ENCODE results near the gene FCN2.

The FCN2 gene

DNA sequence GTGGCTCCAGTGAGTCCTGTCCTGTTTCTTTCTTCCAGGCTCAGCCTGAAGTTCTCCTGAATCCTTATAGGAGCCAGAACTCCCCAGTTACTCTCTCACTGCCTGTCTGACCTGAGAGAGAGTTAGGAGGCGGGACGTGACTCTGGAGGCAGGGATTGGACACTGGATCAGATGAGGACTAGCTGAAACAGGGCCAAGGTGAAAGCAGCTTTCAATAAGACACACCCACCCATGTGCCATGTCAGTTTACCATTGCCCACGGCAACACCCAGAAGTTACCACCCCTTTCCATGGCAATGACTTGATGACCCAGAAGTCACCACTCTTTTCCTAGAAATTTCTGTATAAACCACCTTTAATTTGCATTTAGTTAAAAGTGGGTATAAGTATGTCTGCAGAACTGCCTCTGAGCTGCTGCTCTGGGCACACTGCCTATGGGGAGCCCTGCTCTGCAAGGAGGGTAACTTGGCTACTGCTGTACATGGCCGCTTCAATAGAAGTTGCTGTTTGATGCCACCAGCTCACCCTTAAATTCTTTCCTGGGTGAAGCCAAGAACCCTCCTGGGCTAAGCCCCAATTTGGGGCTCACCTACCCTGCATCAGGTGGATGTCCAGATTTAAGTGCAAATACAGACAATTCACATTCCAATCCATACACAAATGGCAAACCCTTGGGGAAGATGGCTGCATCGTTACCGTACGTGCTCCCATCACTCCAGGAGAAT is 13.7 kb downstream of the FCN2 start:
- no peak overlapping the region for H3K9ac ChIP-seq (ENCODE audit: low read length)

DNA sequence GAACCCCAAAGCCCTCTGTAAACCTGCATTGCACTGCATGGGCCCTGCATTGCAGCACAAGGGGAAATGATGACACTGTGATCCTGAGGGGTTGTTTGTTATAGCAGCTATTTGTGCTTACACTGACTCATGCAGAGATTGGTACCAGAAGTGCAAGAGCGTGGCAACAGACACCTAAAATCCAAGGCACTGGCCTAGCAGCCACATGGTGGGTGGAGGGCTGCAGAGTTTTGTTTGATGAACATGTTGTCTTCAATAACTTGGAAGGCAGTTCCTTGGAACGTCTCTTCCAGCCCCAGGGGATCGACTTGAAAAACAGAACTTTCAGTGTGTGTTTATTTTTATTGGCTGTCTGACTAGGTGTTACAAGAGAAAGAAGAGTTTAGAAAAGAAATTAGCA is 14.5 kb downstream of the FCN2 start:
- Histone ChIP-seq H3K36me3 (ENCODE audit: insufficient read depth, low read length) (no peaks in the 10 kb centered on the region; the same call in 1 of the 2 replicates), H3K4me2 (ENCODE audit: low read length) (no peak overlapping the region), H3K9me3 (ENCODE audit: low read length) (peaks cover 34% of the 10 kb centered on the region), H3K4me1 (ENCODE audit: insufficient read depth, low read length, severe bottlenecking) (peaks cover 7% of the 10 kb centered on the region), H3K9me2 (ENCODE audit: low read depth, low read length) (no peaks in the 10 kb centered on the region), H3F3A (ENCODE audit: insufficient read depth, low read length) (no peaks in the 10 kb centered on the region), H3K27ac (ENCODE audit: low read depth, low read length, poor library complexity, severe bottlenecking) (no peak overlapping the region), H2AFZ (ENCODE audit: low read length) (no peak overlapping the region), H3K4me3 (ENCODE audit: low read depth, low read length, poor library complexity, severe bottlenecking) (no peak overlapping the region), H4K20me1 (ENCODE audit: insufficient read depth, low read length) (no peaks in the 10 kb centered on the region), H3K27me3 (ENCODE audit: insufficient read depth, low read length) (peaks cover 23% of the 10 kb centered on the region; the same call in 1 of the 2 replicates), H3K9ac (ENCODE audit: low read length) (no peak overlapping the region), H3K79me2 (ENCODE audit: insufficient read depth, low read length) (no peaks in the 10 kb centered on the region)
- no peak for TF ChIP-seq CTCF (IDR thresholded peaks at IDR 0.05; ENCODE audit: low read length)
- TF ChIP-seq EZH2 (IDR thresholded peaks at IDR 0.05; ENCODE audit: borderline replicate concordance, low read length): no peak

More for the DNA sequence above, 13.7 kb downstream of the FCN2 start:
- Histone ChIP-seq H3K27ac (ENCODE audit: low read depth, low read length, poor library complexity, severe bottlenecking) (no peak overlapping the region), H3K4me3 (ENCODE audit: low read depth, low read length, poor library complexity, severe bottlenecking) (no peak overlapping the region), H2AFZ (ENCODE audit: low read length) (no peak overlapping the region), H3K79me2 (ENCODE audit: insufficient read depth, low read length) (no peaks in the 10 kb centered on the region), H3K27me3 (ENCODE audit: insufficient read depth, low read length) (peaks cover 18% of the 10 kb centered on the region; the same call in 1 of the 2 replicates), H3K9me3 (ENCODE audit: low read length) (peaks cover 28% of the 10 kb centered on the region), H3K36me3 (ENCODE audit: insufficient read depth, low read length) (no peaks in the 10 kb centered on the region; the same call in 1 of the 2 replicates), H3K9me2 (ENCODE audit: low read depth, low read length) (no peaks in the 10 kb centered on the region), H4K20me1 (ENCODE audit: insufficient read depth, low read length) (no peaks in the 10 kb centered on the region), H3K4me2 (ENCODE audit: low read length) (no peak overlapping the region), H3F3A (ENCODE audit: insufficient read depth, low read length) (no peaks in the 10 kb centered on the region), H3K4me1 (ENCODE audit: insufficient read depth, low read length, severe bottlenecking) (peaks cover 15% of the 10 kb centered on the region)
- TF ChIP-seq CTCF (IDR thresholded peaks at IDR 0.05; ENCODE audit: low read length): no peak
- TF ChIP-seq EZH2 (IDR thresholded peaks at IDR 0.05; ENCODE audit: borderline replicate concordance, low read length): no peak

DNA sequence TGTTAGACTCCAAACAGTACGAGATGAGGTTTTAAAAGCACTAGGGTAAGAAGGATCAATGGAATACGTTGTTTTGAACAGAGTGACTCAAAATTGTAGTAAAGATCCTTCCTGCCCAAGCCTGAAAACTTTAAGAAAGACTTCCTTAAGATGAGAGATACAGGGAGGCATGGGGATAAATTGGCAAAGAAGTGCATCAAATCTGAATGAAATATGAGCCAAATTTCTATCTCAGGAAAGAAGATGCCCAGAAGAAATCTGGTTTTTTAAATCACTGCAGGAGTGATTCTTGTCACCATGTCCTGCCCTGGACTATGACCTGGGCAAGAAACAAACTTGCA is 14.9 kb downstream of the FCN2 start:
- no peaks in the 10 kb centered on the region; the same call in 1 of the 2 replicates for H3K36me3 ChIP-seq (ENCODE audit: insufficient read depth, low read length)
- no peaks in the 10 kb centered on the region for H3K9me2 ChIP-seq (ENCODE audit: low read depth, low read length)
- H3K9me3 ChIP-seq (ENCODE audit: low read length): peaks cover 34% of the 10 kb centered on the region
- no peaks in the 10 kb centered on the region for H4K20me1 ChIP-seq (ENCODE audit: insufficient read depth, low read length)
- no peaks in the 10 kb centered on the region for H3K79me2 ChIP-seq (ENCODE audit: insufficient read depth, low read length)
- H3K27me3 ChIP-seq (ENCODE audit: insufficient read depth, low read length): peaks cover 23% of the 10 kb centered on the region; the same call in 1 of the 2 replicates
- no peak overlapping the region for H2AFZ ChIP-seq (ENCODE audit: low read length)
- no peak overlapping the region for H3K4me3 ChIP-seq (ENCODE audit: low read depth, low read length, poor library complexity, severe bottlenecking)
- TF ChIP-seq EZH2 (IDR thresholded peaks at IDR 0.05; ENCODE audit: borderline replicate concordance, low read length): no peak
- TF ChIP-seq CTCF (IDR thresholded peaks at IDR 0.05; ENCODE audit: low read length): no peak
- no peak overlapping the region for H3K4me2 ChIP-seq (ENCODE audit: low read length)
- H3K4me1 ChIP-seq (ENCODE audit: insufficient read depth, low read length, severe bottlenecking): peaks cover 3% of the 10 kb centered on the region
- no peaks in the 10 kb centered on the region for H3F3A ChIP-seq (ENCODE audit: insufficient read depth, low read length)
- H3K9ac ChIP-seq (ENCODE audit: low read length): no peak overlapping the region
- H3K27ac ChIP-seq (ENCODE audit: low read depth, low read length, poor library complexity, severe bottlenecking): no peak overlapping the region
